Measurements from ENCODE around the gene FRK. TPM values are rescaled to one million over a fixed set of nuclear protein-coding genes. Genes with fewer than 3 reads are reported as not detected.
"Not testable (repeated sequence)": the region's sequence is repeated elsewhere in the genome, so short reads cannot be mapped to it uniquely, and the experiment has no call there.

FRK gene
- total RNA-seq, 1 donor from 2014 or later, result 1.6 TPM

DNA sequence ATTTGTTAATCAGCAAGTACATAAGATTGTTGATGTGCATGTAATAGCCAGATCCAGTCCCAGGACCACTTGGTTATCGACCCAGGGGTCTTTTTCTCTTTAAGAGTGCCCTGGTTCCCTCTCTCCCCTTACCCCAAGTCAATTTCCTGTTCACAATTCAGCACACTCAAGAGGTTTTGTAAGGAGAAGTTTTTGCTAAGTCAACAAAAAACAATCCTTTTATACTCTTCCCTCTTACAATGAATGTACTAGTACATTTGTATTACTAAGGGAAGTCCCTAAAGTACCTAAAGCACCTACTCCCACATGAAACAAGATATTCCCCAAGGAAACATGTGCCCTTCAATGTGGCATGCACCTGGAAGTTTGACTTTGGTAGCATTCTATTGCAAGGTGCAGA, 38.3 kb upstream of the FRK start:
- Histone ChIP-seq H3K27ac (ENCODE audit: low read depth, low read length) (no peak overlapping the region), H3K9ac (ENCODE audit: low read depth in 1 of 3, low read length in 3 of 3) (no peak overlapping the region), H3K27me3 (ENCODE audit: control insufficient read depth in 3 of 3, insufficient read depth in 3 of 3, low read length in 3 of 3) (no peaks in the 10 kb centered on the region), H3K36me3 (ENCODE audit: control insufficient read depth in 3 of 3, insufficient read depth in 3 of 3, low read length in 3 of 3) (no peaks in the 10 kb centered on the region), H3K4me1 (ENCODE audit: control insufficient read depth in 3 of 3, insufficient read depth in 3 of 3, low read length in 3 of 3) (peaks cover 14 to 30% (median 21%) of the 10 kb centered on the region in 3 donors), H3K9me3 (ENCODE audit: control insufficient read depth in 3 of 3, low read length in 3 of 3) (peaks cover 0 to 3% (median 0%) of the 10 kb centered on the region in 3 donors), H3K4me3 (ENCODE audit: low read length in 3 of 3) (no peak overlapping the region)

DNA sequence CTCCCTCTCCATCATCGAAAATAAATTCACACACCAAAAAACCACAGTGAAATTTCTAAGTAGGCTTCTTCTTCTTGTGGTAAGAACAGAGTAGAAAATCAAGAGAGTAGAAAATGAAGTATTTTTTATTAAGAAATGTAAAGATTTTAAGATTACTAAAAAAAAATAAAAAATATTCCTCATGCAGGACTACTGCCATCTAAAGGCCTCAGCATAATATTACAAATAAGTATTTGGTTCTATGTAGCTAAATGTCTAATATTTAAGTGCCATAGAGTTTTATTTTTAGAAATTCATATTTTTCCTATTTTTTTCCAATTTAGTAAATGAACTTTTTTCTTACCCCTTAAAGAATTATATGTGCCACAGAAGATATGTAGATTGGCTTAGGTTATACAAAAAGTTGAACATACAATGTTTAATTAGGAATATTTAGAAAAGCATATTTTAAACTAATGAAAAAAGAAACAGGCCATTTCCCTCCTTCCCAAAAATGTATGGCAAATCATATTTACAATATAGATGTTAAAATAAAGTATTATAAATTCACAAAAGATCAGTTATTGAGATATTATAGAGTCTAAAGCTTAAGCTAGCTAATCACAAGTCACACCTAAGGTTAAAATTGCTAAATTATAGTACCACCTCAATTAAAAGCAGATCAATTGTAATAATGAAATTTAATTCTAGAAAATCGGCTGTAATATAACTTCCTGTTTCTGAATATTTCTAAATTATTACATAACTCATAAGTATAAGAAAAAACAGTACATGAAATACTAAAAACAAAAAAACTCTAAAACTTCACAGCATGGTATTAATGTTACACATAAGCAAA, 36.5 kb upstream of the FRK start:
- Histone ChIP-seq H3K9ac (ENCODE audit: low read depth in 1 of 3, low read length in 3 of 3) (no peak overlapping the region), H3K27ac (ENCODE audit: low read depth, low read length) (no peak overlapping the region), H3K4me3 (ENCODE audit: low read length in 3 of 3) (no peak overlapping the region), H3K4me1 (ENCODE audit: control insufficient read depth in 3 of 3, insufficient read depth in 3 of 3, low read length in 3 of 3) (peaks cover 9 to 16% (median 11%) of the 10 kb centered on the region in 3 donors), H3K27me3 (ENCODE audit: control insufficient read depth in 3 of 3, insufficient read depth in 3 of 3, low read length in 3 of 3) (no peaks in the 10 kb centered on the region), H3K36me3 (ENCODE audit: control insufficient read depth in 3 of 3, insufficient read depth in 3 of 3, low read length in 3 of 3) (no peaks in the 10 kb centered on the region), H3K9me3 (ENCODE audit: control insufficient read depth in 3 of 3, low read length in 3 of 3) (peaks cover 0 to 3% (median 0%) of the 10 kb centered on the region in 3 donors)

GRCh38 chr6:116096048-116096759, 35.5 kb upstream of the FRK start:
- H3K27ac ChIP-seq (ENCODE audit: low read depth, low read length); H3K4me1 ChIP-seq (ENCODE audit: control insufficient read depth in 3 of 3, insufficient read depth in 3 of 3, low read length in 3 of 3); H3K9me3 ChIP-seq (ENCODE audit: control insufficient read depth in 3 of 3, low read length in 3 of 3); H3K4me3 ChIP-seq (ENCODE audit: low read length in 3 of 3); H3K9ac ChIP-seq (ENCODE audit: low read depth in 1 of 3, low read length in 3 of 3); H3K27me3 ChIP-seq (ENCODE audit: control insufficient read depth in 3 of 3, insufficient read depth in 3 of 3, low read length in 3 of 3); H3K36me3 ChIP-seq (ENCODE audit: control insufficient read depth in 3 of 3, insufficient read depth in 3 of 3, low read length in 3 of 3): not testable (repeated sequence)

GRCh38 chr6:116094041-116094440, 33.4 kb upstream of the FRK start:
- Histone ChIP-seq H3K36me3 (ENCODE audit: control insufficient read depth in 3 of 3, insufficient read depth in 3 of 3, low read length in 3 of 3) (no peaks in the 10 kb centered on the region), H3K9me3 (ENCODE audit: control insufficient read depth in 3 of 3, low read length in 3 of 3) (peaks cover 0 to 3% (median 0%) of the 10 kb centered on the region in 3 donors), H3K27ac (ENCODE audit: low read depth, low read length) (no peak overlapping the region), H3K4me3 (ENCODE audit: low read length in 3 of 3) (no peak overlapping the region), H3K27me3 (ENCODE audit: control insufficient read depth in 3 of 3, insufficient read depth in 3 of 3, low read length in 3 of 3) (no peaks in the 10 kb centered on the region), H3K4me1 (ENCODE audit: control insufficient read depth in 3 of 3, insufficient read depth in 3 of 3, low read length in 3 of 3) (no peaks in the 10 kb centered on the region), H3K9ac (ENCODE audit: low read depth in 1 of 3, low read length in 3 of 3) (no peak overlapping the region)

DNA sequence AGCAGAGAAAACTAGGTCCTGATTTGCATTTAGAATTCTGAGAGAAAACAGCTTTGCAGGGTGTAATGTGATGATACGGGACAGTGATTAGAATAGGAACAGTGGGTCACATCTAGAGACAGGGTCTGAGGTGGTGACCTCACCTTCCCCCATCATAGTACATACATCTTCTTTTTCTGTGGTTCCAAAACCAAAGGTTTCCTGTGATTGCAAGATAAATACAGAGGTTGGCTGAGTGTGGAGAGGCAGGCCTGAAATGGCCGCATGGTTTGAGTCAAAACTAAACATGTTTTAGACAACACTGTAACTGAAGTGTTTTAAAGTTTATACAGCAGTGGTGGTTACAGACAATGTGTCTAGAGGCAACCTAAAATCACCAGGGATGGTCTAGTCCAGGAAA, 29.6 kb upstream of the FRK start:
- no peaks in the 10 kb centered on the region for H3K4me1 ChIP-seq (ENCODE audit: control insufficient read depth in 3 of 3, insufficient read depth in 3 of 3, low read length in 3 of 3)
- H3K9ac ChIP-seq (ENCODE audit: low read depth in 1 of 3, low read length in 3 of 3), result no peak overlapping the region
- H3K9me3 ChIP-seq (ENCODE audit: control insufficient read depth in 3 of 3, low read length in 3 of 3), result no peaks in the 10 kb centered on the region
- no peak overlapping the region for H3K4me3 ChIP-seq (ENCODE audit: low read length in 3 of 3)
- no peaks in the 10 kb centered on the region for H3K36me3 ChIP-seq (ENCODE audit: control insufficient read depth in 3 of 3, insufficient read depth in 3 of 3, low read length in 3 of 3)
- no peaks in the 10 kb centered on the region for H3K27me3 ChIP-seq (ENCODE audit: control insufficient read depth in 3 of 3, insufficient read depth in 3 of 3, low read length in 3 of 3)
- no peak overlapping the region for H3K27ac ChIP-seq (ENCODE audit: low read depth, low read length)

- Histone ChIP-seq H3K9me3 (ENCODE audit: control insufficient read depth in 3 of 3, low read length in 3 of 3) (no peaks in the 10 kb centered on the region), H3K27me3 (ENCODE audit: control insufficient read depth in 3 of 3, insufficient read depth in 3 of 3, low read length in 3 of 3) (no peaks in the 10 kb centered on the region), H3K27ac (ENCODE audit: low read depth, low read length) (no peak overlapping the region), H3K9ac (ENCODE audit: low read depth in 1 of 3, low read length in 3 of 3) (no peak overlapping the region), H3K4me3 (ENCODE audit: low read length in 3 of 3) (no peak overlapping the region), H3K4me1 (ENCODE audit: control insufficient read depth in 3 of 3, insufficient read depth in 3 of 3, low read length in 3 of 3) (no peaks in the 10 kb centered on the region), H3K36me3 (ENCODE audit: control insufficient read depth in 3 of 3, insufficient read depth in 3 of 3, low read length in 3 of 3) (no peaks in the 10 kb centered on the region)
Observed at GRCh38 chr6:116088946-116089345, 28.3 kb upstream of the FRK start.

GRCh38 chr6:116087437-116088027, 26.8 kb upstream of the FRK start:
- no peaks in the 10 kb centered on the region for H3K9me3 ChIP-seq (ENCODE audit: control insufficient read depth in 3 of 3, low read length in 3 of 3)
- H3K27ac ChIP-seq (ENCODE audit: low read depth, low read length), result no peak overlapping the region
- no peaks in the 10 kb centered on the region for H3K27me3 ChIP-seq (ENCODE audit: control insufficient read depth in 3 of 3, insufficient read depth in 3 of 3, low read length in 3 of 3)
- H3K4me1 ChIP-seq (ENCODE audit: control insufficient read depth in 3 of 3, insufficient read depth in 3 of 3, low read length in 3 of 3), result no peaks in the 10 kb centered on the region
- H3K36me3 ChIP-seq (ENCODE audit: control insufficient read depth in 3 of 3, insufficient read depth in 3 of 3, low read length in 3 of 3), result no peaks in the 10 kb centered on the region
- no peak overlapping the region for H3K9ac ChIP-seq (ENCODE audit: low read depth in 1 of 3, low read length in 3 of 3)
- H3K4me3 ChIP-seq (ENCODE audit: low read length in 3 of 3), result no peak overlapping the region

DNA sequence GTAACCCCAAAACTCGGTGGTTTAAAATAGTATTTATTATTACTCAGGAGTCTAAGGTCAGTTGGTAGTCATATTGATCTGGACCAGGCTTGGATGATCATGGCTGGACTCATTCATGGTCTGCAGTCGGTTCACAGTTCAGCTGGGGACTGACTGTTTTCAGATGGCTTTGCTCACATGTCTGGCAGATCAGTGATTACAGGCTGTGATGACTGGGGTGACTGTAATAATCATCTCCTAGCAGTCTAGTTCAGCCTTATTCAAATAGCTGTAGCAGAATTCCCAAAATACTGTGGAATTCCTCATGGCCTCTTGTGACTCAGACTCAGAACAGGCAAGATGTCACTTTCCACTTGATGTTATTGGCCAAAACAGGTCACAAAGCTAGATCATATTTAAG, 23.6 kb upstream of the FRK start:
- no peaks in the 10 kb centered on the region for H3K4me1 ChIP-seq (ENCODE audit: control insufficient read depth in 3 of 3, insufficient read depth in 3 of 3, low read length in 3 of 3)
- no peak overlapping the region for H3K9ac ChIP-seq (ENCODE audit: low read depth in 1 of 3, low read length in 3 of 3)
- H3K9me3 ChIP-seq (ENCODE audit: control insufficient read depth in 3 of 3, low read length in 3 of 3), result no peaks in the 10 kb centered on the region
- no peak overlapping the region for H3K27ac ChIP-seq (ENCODE audit: low read depth, low read length)
- H3K36me3 ChIP-seq (ENCODE audit: control insufficient read depth in 3 of 3, insufficient read depth in 3 of 3, low read length in 3 of 3), result no peaks in the 10 kb centered on the region
- H3K4me3 ChIP-seq (ENCODE audit: low read length in 3 of 3), result no peak overlapping the region
- H3K27me3 ChIP-seq (ENCODE audit: control insufficient read depth in 3 of 3, insufficient read depth in 3 of 3, low read length in 3 of 3), result no peaks in the 10 kb centered on the region

DNA sequence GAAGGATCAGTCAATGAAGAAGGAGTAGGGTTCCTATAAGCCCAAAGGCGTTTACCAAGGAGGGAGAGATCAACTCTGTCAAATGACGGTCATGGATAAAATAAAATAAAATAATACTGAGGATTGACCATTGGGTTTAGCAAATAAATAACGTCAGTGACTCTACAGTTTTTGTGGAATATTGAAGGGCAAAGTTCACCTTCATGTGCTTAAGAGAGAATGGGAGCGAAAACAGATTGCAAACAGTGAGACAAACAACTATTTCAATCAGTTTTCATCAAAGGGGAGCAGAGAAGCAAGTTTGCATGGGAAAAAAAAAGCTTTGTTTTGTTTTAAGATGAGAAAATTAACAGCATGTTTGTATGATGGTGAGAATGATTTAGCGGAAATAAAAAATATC, 22.4 kb upstream of the FRK start:
- no peak overlapping the region for H3K27ac ChIP-seq (ENCODE audit: low read depth, low read length)
- no peaks in the 10 kb centered on the region for H3K36me3 ChIP-seq (ENCODE audit: control insufficient read depth in 3 of 3, insufficient read depth in 3 of 3, low read length in 3 of 3)
- no peaks in the 10 kb centered on the region for H3K4me1 ChIP-seq (ENCODE audit: control insufficient read depth in 3 of 3, insufficient read depth in 3 of 3, low read length in 3 of 3)
- no peaks in the 10 kb centered on the region for H3K27me3 ChIP-seq (ENCODE audit: control insufficient read depth in 3 of 3, insufficient read depth in 3 of 3, low read length in 3 of 3)
- H3K9ac ChIP-seq (ENCODE audit: low read depth in 1 of 3, low read length in 3 of 3), result no peak overlapping the region
- no peak overlapping the region for H3K4me3 ChIP-seq (ENCODE audit: low read length in 3 of 3)
- no peaks in the 10 kb centered on the region for H3K9me3 ChIP-seq (ENCODE audit: control insufficient read depth in 3 of 3, low read length in 3 of 3)

GRCh38 chr6:116078945-116079344, 18.3 kb upstream of the FRK start:
- H3K9ac ChIP-seq (ENCODE audit: low read depth in 1 of 3, low read length in 3 of 3), result no peak overlapping the region
- H3K27ac ChIP-seq (ENCODE audit: low read depth, low read length), result no peak overlapping the region
- H3K4me1 ChIP-seq (ENCODE audit: control insufficient read depth in 3 of 3, insufficient read depth in 3 of 3, low read length in 3 of 3), result peaks cover 0 to 6% (median 0%) of the 10 kb centered on the region in 3 donors
- H3K9me3 ChIP-seq (ENCODE audit: control insufficient read depth in 3 of 3, low read length in 3 of 3), result no peaks in the 10 kb centered on the region
- no peak overlapping the region for H3K4me3 ChIP-seq (ENCODE audit: low read length in 3 of 3)
- H3K36me3 ChIP-seq (ENCODE audit: control insufficient read depth in 3 of 3, insufficient read depth in 3 of 3, low read length in 3 of 3), result no peaks in the 10 kb centered on the region
- no peaks in the 10 kb centered on the region for H3K27me3 ChIP-seq (ENCODE audit: control insufficient read depth in 3 of 3, insufficient read depth in 3 of 3, low read length in 3 of 3)
